IMR-90 (cell line): Measurements from ENCODE around the gene ATP12A. TPM values are rescaled to one million over a fixed set of nuclear protein-coding genes. Genes with fewer than 3 reads are reported as not detected.

Experiments used
- ATAC-seq: fragments of 200-7000 bp; cut with Tn5 transposase; 2 replicates; pipeline ENCODE4 v1.9.1; 2020; ENCODE audit warnings: low read depth, mild to moderate bottlenecking, moderate library complexity
- BruUV-seq: library from RNA; stranded (reverse); fragments of 400-500 nt; replicated peaks from 2 replicates; lab custom pipeline; 2021; lab: Mats Ljungman, UMichigan
- CTCF ChIA-PET: fragments of 300-600 bp; formaldehyde crosslinking; extraction: SDS; loops from one replicate; lab custom pipeline; 2021; ENCODE audit warnings: antibody characterized with exemption; lab: Yijun Ruan, JAX
- POLR2A ChIA-PET: fragments of 300-600 bp; sonication (Branson Sonifier 250); formaldehyde crosslinking; loops from one replicate; lab custom pipeline; 2022; ENCODE audit warnings: antibody characterized with exemption; ENCODE audit not compliant: unreplicated experiment; lab: Charles Lee
- DNase-seq: peaks from one replicate; pipeline ENCODE4 v3.0.0; 2013
- H2AFZ ChIP-seq: replicated peaks from 2 replicates; pipeline ENCODE3; 2013; ENCODE audit warnings: low read length, mild to moderate bottlenecking; ENCODE audit not compliant: poor library complexity
- H2AK5ac ChIP-seq: 2 replicates; pipeline ENCODE4 v1.6.1; 2013; ENCODE audit warnings: low read depth, low read length, inconsistent platforms
- H2AK9ac ChIP-seq: replicated peaks from 2 replicates; pipeline ENCODE3; 2013; ENCODE audit warnings: mild to moderate bottlenecking, low read depth, low read length, moderate library complexity; ENCODE audit not compliant: poor library complexity
- H2BK120ac ChIP-seq: 2 replicates; pipeline ENCODE4 v1.6.1; 2013; ENCODE audit warnings: low read depth, low read length, inconsistent platforms
- H2BK15ac ChIP-seq: 3 replicates; pipeline ENCODE4 v1.6.1; 2013; ENCODE audit warnings: low read depth, low read length, inconsistent platforms
- H2BK20ac ChIP-seq: 2 replicates; pipeline ENCODE4 v1.6.1; 2013; ENCODE audit warnings: low read depth, mild to moderate bottlenecking, inconsistent platforms, low read length, moderate library complexity
- H2BK5ac ChIP-seq: 2 replicates; pipeline ENCODE4 v1.6.1; 2013; ENCODE audit warnings: mild to moderate bottlenecking, low read depth, low read length, inconsistent platforms; ENCODE audit not compliant: poor library complexity, severe bottlenecking
- H3K14ac ChIP-seq: replicated peaks from 2 replicates; pipeline ENCODE4 v1.6.1; 2013; ENCODE audit warnings: low read depth, low read length, inconsistent platforms
- H3K18ac ChIP-seq: 2 replicates; pipeline ENCODE4 v1.6.1; 2013; ENCODE audit warnings: low read depth, low read length, control low read depth
- H3K23ac ChIP-seq: 2 replicates; pipeline ENCODE4 v1.6.1; 2013; ENCODE audit warnings: low read depth, low read length, inconsistent platforms
- H3K27ac ChIP-seq: 2 replicates; pipeline ENCODE4 v1.5.1; 2013; ENCODE audit warnings: mild to moderate bottlenecking, control low read depth, low read length; ENCODE audit not compliant: insufficient read depth
- H3K27me3 ChIP-seq: 2 replicates; pipeline ENCODE4 v1.6.1; 2013; ENCODE audit warnings: low read length; ENCODE audit not compliant: control insufficient read depth, insufficient read depth
- H3K36me3 ChIP-seq: 2 replicates; pipeline ENCODE4 v1.6.1; 2013; ENCODE audit warnings: low read length, mixed read lengths; ENCODE audit not compliant: control insufficient read depth, insufficient read depth
- H3K4ac ChIP-seq: 2 replicates; pipeline ENCODE4 v1.6.1; 2013; ENCODE audit warnings: low read depth, low read length, inconsistent platforms
- H3K4me1 ChIP-seq: 2 replicates; pipeline ENCODE4 v1.6.1; 2013; ENCODE audit warnings: low read length, mixed read lengths; ENCODE audit not compliant: control insufficient read depth, insufficient read depth
- H3K4me2 ChIP-seq: 2 replicates; pipeline ENCODE4 v1.6.1; 2013; ENCODE audit warnings: low read depth, mild to moderate bottlenecking, control low read depth, low read length, moderate library complexity
- H3K4me3 ChIP-seq: 2 replicates; pipeline ENCODE4 v1.5.1; 2013; ENCODE audit warnings: low read depth, mild to moderate bottlenecking, control low read depth, low read length, moderate library complexity; ENCODE audit not compliant: insufficient read depth
- H3K56ac ChIP-seq: 2 replicates; pipeline ENCODE4 v1.6.1; 2013; ENCODE audit warnings: low read length, inconsistent platforms; ENCODE audit not compliant: insufficient read depth; ENCODE audit errors: extremely low read depth
- H3K79me1 ChIP-seq, 2 experiments: 2 replicates each; pipeline ENCODE4 v1.6.1; 2013; ENCODE audit warnings: low read length in 2 of 2, inconsistent platforms in 1 of 2, low read depth in 1 of 2
- H3K9ac ChIP-seq: 2 replicates; pipeline ENCODE4 v1.6.1; 2013; ENCODE audit warnings: low read depth, low read length, control low read depth
- H3K9me1 ChIP-seq: 2 replicates; pipeline ENCODE4 v1.6.1; 2013; ENCODE audit warnings: low read length, inconsistent platforms; ENCODE audit not compliant: insufficient read depth
- H3K9me3 ChIP-seq: 2 replicates; pipeline ENCODE4 v1.6.1; 2013; ENCODE audit warnings: low read length; ENCODE audit not compliant: control insufficient read depth, insufficient read depth
- H4K20me1 ChIP-seq: 2 replicates; pipeline ENCODE4 v1.6.1; 2013; ENCODE audit warnings: low read length, inconsistent platforms; ENCODE audit not compliant: insufficient read depth
- H4K5ac ChIP-seq: 2 replicates; pipeline ENCODE4 v1.6.1; 2013; ENCODE audit warnings: mild to moderate bottlenecking, low read depth, low read length, control low read depth
- H4K8ac ChIP-seq, 2 experiments: 2 replicates each; pipeline ENCODE4 v1.6.1; 2013; ENCODE audit warnings: low read depth in 2 of 2, low read length in 2 of 2, control low read depth in 1 of 2, inconsistent platforms in 1 of 2
- H4K91ac ChIP-seq: 2 replicates; pipeline ENCODE4 v1.6.1; 2013; ENCODE audit warnings: low read depth, low read length, inconsistent platforms; ENCODE audit not compliant: insufficient read depth
- WGBS, 2 experiments: methylation state at CpG; one replicate each; pipeline versions ENCODE4 v1.1.5 to v1.1.7; 2013; ENCODE audit warnings: missing lambda C conversion rate in 2 of 2; ENCODE audit not compliant: insufficient read length in 1 of 2; ENCODE audit errors: extremely low coverage in 2 of 2; 5-methylcytosine and 5-hydroxymethylcytosine counted together
- dilution Hi-C: fragments of 300-500 bp; cut with HindIII; formaldehyde crosslinking; loops from one replicate; pipeline ENCODE4 v1.14.3; 2018; ENCODE audit warnings: low sequenced_read_pairs; ENCODE audit not compliant: unreplicated experiment
- in situ Hi-C: fragments of 300-500 bp; cut with MboI; formaldehyde crosslinking; loops from 3 replicates; pipeline ENCODE4 v1.14.3; 2019; ENCODE audit warnings: low sequenced_read_pairs, inconsistent platforms, mixed read lengths
- intact Hi-C: fragments of 100-400 bp; cut with micrococcal nuclease; formaldehyde crosslinking; loops from 2 replicates; pipeline ENCODE4 v1.10.0; 2022
- polyA plus RNA-seq, 3 experiments: library from polyadenylated mRNA; depleted of rRNA; stranded (reverse); fragments of >200 nt; gene quantifications; 2 replicates each; pipeline ENCODE4 v1.2.3, GENCODE V29; 2012; ENCODE audit warnings: low replicate concordance in 1 of 3
- total RNA-seq: library from RNA; depleted of rRNA; stranded (reverse); fragments of >200 nt; gene quantifications from 2 replicates; pipeline ENCODE4 v1.2.3, GENCODE V29; 2012
- TF ChIP-seq, protein P1 (sequence below): fragments of 150-350 bp; IDR thresholded peaks from 2 replicates; pipeline ENCODE4 v1.6.1; 2017; ENCODE audit warnings: mild to moderate bottlenecking, antibody characterized with exemption, low read length, low read depth

Gene ATP12A
- total and polyA plus RNA-seq, 2 of the 4 experiments (the other 2 are of a cell fraction) = not detected

DNA sequence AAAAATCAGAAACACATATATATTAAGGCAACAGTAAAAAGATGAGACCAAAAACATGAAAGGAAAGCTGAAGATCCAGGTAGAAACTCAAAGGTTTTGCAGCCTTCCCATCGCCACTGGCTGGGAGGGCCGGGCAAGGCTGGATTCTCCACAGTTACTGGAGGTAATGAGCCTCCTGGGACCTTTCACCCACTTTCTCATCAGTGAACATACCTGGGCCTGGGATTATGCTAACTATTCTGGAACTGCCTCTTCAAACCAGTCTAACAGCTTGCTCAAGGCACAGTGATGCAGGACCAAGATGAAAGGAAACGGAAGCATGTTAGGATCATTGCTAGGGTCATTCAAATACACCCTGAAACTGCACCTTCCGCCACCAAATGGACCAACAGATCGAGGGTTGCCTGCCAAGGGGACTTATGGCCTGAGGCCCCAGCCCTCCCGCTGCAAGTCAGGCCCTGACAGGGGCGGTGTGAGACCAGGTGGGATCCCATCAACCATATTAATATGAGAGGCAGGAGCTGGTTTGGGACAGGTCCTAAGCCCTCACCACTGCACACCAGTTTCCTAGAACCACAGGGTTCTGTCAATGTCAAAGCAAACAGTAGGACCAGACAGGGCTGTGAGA, 28.4 kb upstream of the ATP12A start:
- H3K23ac ChIP-seq = no peak overlapping the region
- H4K8ac ChIP-seq = no peak overlapping the region
- no peaks in the 10 kb centered on the region for H3K9me3 ChIP-seq
- ChIA-PET CTCF (no interaction called here), POLR2A (no interaction called here)
- H3K4me2 ChIP-seq = no peak overlapping the region
- TF ChIP-seq, protein P1, sequence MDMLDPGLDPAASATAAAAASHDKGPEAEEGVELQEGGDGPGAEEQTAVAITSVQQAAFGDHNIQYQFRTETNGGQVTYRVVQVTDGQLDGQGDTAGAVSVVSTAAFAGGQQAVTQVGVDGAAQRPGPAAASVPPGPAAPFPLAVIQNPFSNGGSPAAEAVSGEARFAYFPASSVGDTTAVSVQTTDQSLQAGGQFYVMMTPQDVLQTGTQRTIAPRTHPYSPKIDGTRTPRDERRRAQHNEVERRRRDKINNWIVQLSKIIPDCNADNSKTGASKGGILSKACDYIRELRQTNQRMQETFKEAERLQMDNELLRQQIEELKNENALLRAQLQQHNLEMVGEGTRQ = no peak
- peaks cover 4% of the 10 kb centered on the region; the same call in 1 of the 2 replicates for H3K27me3 ChIP-seq
- no peak overlapping the region for H2BK15ac ChIP-seq
- H2AK5ac ChIP-seq = no peak overlapping the region
- no TSS peak for BruUV-seq
- no peak overlapping the region for H3K27ac ChIP-seq
- no peak overlapping the region for H3K4ac ChIP-seq
- WGBS, 2 experiments = 60% methylated on average over 1 of the region's 7 CpGs; no CpG with 5 or more reads in 1 of the 2 experiments
- no peak overlapping the region for H4K5ac ChIP-seq
- H3K14ac ChIP-seq = no peak overlapping the region
- no peaks in the 10 kb centered on the region for H3K9me1 ChIP-seq
- no peak overlapping the region for H2BK20ac ChIP-seq
- no peak overlapping the region for H3K4me3 ChIP-seq
- intact Hi-C loops (no loop called here), in situ Hi-C loops (no loop called here), dilution Hi-C loops (no loop called here)
- no peak overlapping the region for H3K18ac ChIP-seq
- no peaks in the 10 kb centered on the region for H3K36me3 ChIP-seq
- H2BK5ac ChIP-seq = no peak overlapping the region
- ATAC-seq (no peak), DNase-seq (no peak)
- H4K20me1 ChIP-seq = no peaks in the 10 kb centered on the region
- H2BK120ac ChIP-seq = no peak overlapping the region
- H2AK9ac ChIP-seq = no peak overlapping the region
- H3K56ac ChIP-seq = no peak overlapping the region
- no peak overlapping the region for H2AFZ ChIP-seq
- no peak overlapping the region for H4K91ac ChIP-seq
- no peak overlapping the region for H3K9ac ChIP-seq
- H3K79me1 ChIP-seq = no peaks in the 10 kb centered on the region
- 0 out of 2 replicates have a peak, but pooled peaks cover 1% of the 10 kb centered on the region for H3K4me1 ChIP-seq
